IMR-90 (cell line): Measurements from ENCODE around the gene CELSR2. TPM values are rescaled to one million over a fixed set of nuclear protein-coding genes. Genes with fewer than 3 reads are reported as not detected.

ENCODE experiments used
- ATAC-seq: fragments of 200-7000 bp; cut with Tn5 transposase; 2 replicates; pipeline ENCODE4 v1.9.1; 2020; ENCODE audit warnings: low read depth, mild to moderate bottlenecking, moderate library complexity
- BruUV-seq: library from RNA; stranded (reverse); fragments of 400-500 nt; replicated peaks from 2 replicates; lab custom pipeline; 2021; lab: Mats Ljungman, UMichigan
- CTCF ChIA-PET: fragments of 300-600 bp; formaldehyde crosslinking; extraction: SDS; loops from one replicate; lab custom pipeline; 2021; ENCODE audit warnings: antibody characterized with exemption; lab: Yijun Ruan, JAX
- POLR2A ChIA-PET: fragments of 300-600 bp; sonication (Branson Sonifier 250); formaldehyde crosslinking; loops from one replicate; lab custom pipeline; 2022; ENCODE audit warnings: antibody characterized with exemption; ENCODE audit not compliant: unreplicated experiment; lab: Charles Lee
- DNase-seq: peaks from one replicate; pipeline ENCODE4 v3.0.0; 2013
- H2AFZ ChIP-seq: replicated peaks from 2 replicates; pipeline ENCODE3; 2013; ENCODE audit warnings: low read length, mild to moderate bottlenecking; ENCODE audit not compliant: poor library complexity
- H2AK5ac ChIP-seq: 2 replicates; pipeline ENCODE4 v1.6.1; 2013; ENCODE audit warnings: low read depth, low read length, inconsistent platforms
- H2AK9ac ChIP-seq: replicated peaks from 2 replicates; pipeline ENCODE3; 2013; ENCODE audit warnings: mild to moderate bottlenecking, low read depth, low read length, moderate library complexity; ENCODE audit not compliant: poor library complexity
- H2BK120ac ChIP-seq: 2 replicates; pipeline ENCODE4 v1.6.1; 2013; ENCODE audit warnings: low read depth, low read length, inconsistent platforms
- H2BK15ac ChIP-seq: 3 replicates; pipeline ENCODE4 v1.6.1; 2013; ENCODE audit warnings: low read depth, low read length, inconsistent platforms
- H2BK20ac ChIP-seq: 2 replicates; pipeline ENCODE4 v1.6.1; 2013; ENCODE audit warnings: low read depth, mild to moderate bottlenecking, inconsistent platforms, low read length, moderate library complexity
- H2BK5ac ChIP-seq: 2 replicates; pipeline ENCODE4 v1.6.1; 2013; ENCODE audit warnings: mild to moderate bottlenecking, low read depth, low read length, inconsistent platforms; ENCODE audit not compliant: poor library complexity, severe bottlenecking
- H3K14ac ChIP-seq: replicated peaks from 2 replicates; pipeline ENCODE4 v1.6.1; 2013; ENCODE audit warnings: low read depth, low read length, inconsistent platforms
- H3K18ac ChIP-seq: 2 replicates; pipeline ENCODE4 v1.6.1; 2013; ENCODE audit warnings: low read depth, low read length, control low read depth
- H3K23ac ChIP-seq: 2 replicates; pipeline ENCODE4 v1.6.1; 2013; ENCODE audit warnings: low read depth, low read length, inconsistent platforms
- H3K27ac ChIP-seq: 2 replicates; pipeline ENCODE4 v1.5.1; 2013; ENCODE audit warnings: mild to moderate bottlenecking, control low read depth, low read length; ENCODE audit not compliant: insufficient read depth
- H3K27me3 ChIP-seq: 2 replicates; pipeline ENCODE4 v1.6.1; 2013; ENCODE audit warnings: low read length; ENCODE audit not compliant: control insufficient read depth, insufficient read depth
- H3K36me3 ChIP-seq: 2 replicates; pipeline ENCODE4 v1.6.1; 2013; ENCODE audit warnings: low read length, mixed read lengths; ENCODE audit not compliant: control insufficient read depth, insufficient read depth
- H3K4ac ChIP-seq: 2 replicates; pipeline ENCODE4 v1.6.1; 2013; ENCODE audit warnings: low read depth, low read length, inconsistent platforms
- H3K4me1 ChIP-seq: 2 replicates; pipeline ENCODE4 v1.6.1; 2013; ENCODE audit warnings: low read length, mixed read lengths; ENCODE audit not compliant: control insufficient read depth, insufficient read depth
- H3K4me2 ChIP-seq: 2 replicates; pipeline ENCODE4 v1.6.1; 2013; ENCODE audit warnings: low read depth, mild to moderate bottlenecking, control low read depth, low read length, moderate library complexity
- H3K4me3 ChIP-seq: 2 replicates; pipeline ENCODE4 v1.5.1; 2013; ENCODE audit warnings: low read depth, mild to moderate bottlenecking, control low read depth, low read length, moderate library complexity; ENCODE audit not compliant: insufficient read depth
- H3K56ac ChIP-seq: 2 replicates; pipeline ENCODE4 v1.6.1; 2013; ENCODE audit warnings: low read length, inconsistent platforms; ENCODE audit not compliant: insufficient read depth; ENCODE audit errors: extremely low read depth
- H3K79me1 ChIP-seq, 2 experiments: 2 replicates each; pipeline ENCODE4 v1.6.1; 2013; ENCODE audit warnings: low read length in 2 of 2, inconsistent platforms in 1 of 2, low read depth in 1 of 2
- H3K9ac ChIP-seq: 2 replicates; pipeline ENCODE4 v1.6.1; 2013; ENCODE audit warnings: low read depth, low read length, control low read depth
- H3K9me1 ChIP-seq: 2 replicates; pipeline ENCODE4 v1.6.1; 2013; ENCODE audit warnings: low read length, inconsistent platforms; ENCODE audit not compliant: insufficient read depth
- H3K9me3 ChIP-seq: 2 replicates; pipeline ENCODE4 v1.6.1; 2013; ENCODE audit warnings: low read length; ENCODE audit not compliant: control insufficient read depth, insufficient read depth
- H4K20me1 ChIP-seq: 2 replicates; pipeline ENCODE4 v1.6.1; 2013; ENCODE audit warnings: low read length, inconsistent platforms; ENCODE audit not compliant: insufficient read depth
- H4K5ac ChIP-seq: 2 replicates; pipeline ENCODE4 v1.6.1; 2013; ENCODE audit warnings: mild to moderate bottlenecking, low read depth, low read length, control low read depth
- H4K8ac ChIP-seq, 2 experiments: 2 replicates each; pipeline ENCODE4 v1.6.1; 2013; ENCODE audit warnings: low read depth in 2 of 2, low read length in 2 of 2, control low read depth in 1 of 2, inconsistent platforms in 1 of 2
- H4K91ac ChIP-seq: 2 replicates; pipeline ENCODE4 v1.6.1; 2013; ENCODE audit warnings: low read depth, low read length, inconsistent platforms; ENCODE audit not compliant: insufficient read depth
- CHD1 ChIP-seq: IDR thresholded peaks from 2 replicates; pipeline ENCODE4 v1.6.1; 2012; ENCODE audit warnings: low read depth, low read length, improper control_type of control experiment
- CTCF ChIP-seq: conservative IDR thresholded peaks from 2 replicates; pipeline ENCODE4 v1.5.1; 2012; ENCODE audit warnings: mild to moderate bottlenecking, low read depth, low read length, improper control_type of control experiment
- MAZ ChIP-seq: IDR thresholded peaks from 2 replicates; pipeline ENCODE4 v1.6.1; 2012; ENCODE audit warnings: low read depth, mild to moderate bottlenecking, low read length, improper control_type of control experiment, moderate library complexity, borderline replicate concordance
- MXI1 ChIP-seq: IDR thresholded peaks from 2 replicates; pipeline ENCODE4 v1.6.1; 2012; ENCODE audit warnings: low read depth, mild to moderate bottlenecking, low read length, moderate library complexity, borderline replicate concordance
- POLR2A ChIP-seq: IDR thresholded peaks from 2 replicates; pipeline ENCODE4 v1.6.1; 2012; ENCODE audit warnings: mild to moderate bottlenecking, low read depth, low read length
- RFX5 ChIP-seq: IDR thresholded peaks from 2 replicates; pipeline ENCODE4 v1.8.0; 2012; ENCODE audit warnings: low read depth, mild to moderate bottlenecking, low read length, moderate library complexity
- SMC3 ChIP-seq: fragments of 150-350 bp; IDR thresholded peaks from 2 replicates; pipeline ENCODE4 v1.6.1; 2016; ENCODE audit warnings: low read depth, mild to moderate bottlenecking, antibody characterized with exemption, low read length, moderate library complexity
- WGBS, 2 experiments: methylation state at CpG; one replicate each; pipeline versions ENCODE4 v1.1.5 to v1.1.7; 2013; ENCODE audit warnings: missing lambda C conversion rate in 2 of 2; ENCODE audit not compliant: insufficient read length in 1 of 2; ENCODE audit errors: extremely low coverage in 2 of 2; 5-methylcytosine and 5-hydroxymethylcytosine counted together
- dilution Hi-C: fragments of 300-500 bp; cut with HindIII; formaldehyde crosslinking; loops from one replicate; pipeline ENCODE4 v1.14.3; 2018; ENCODE audit warnings: low sequenced_read_pairs; ENCODE audit not compliant: unreplicated experiment
- in situ Hi-C: fragments of 300-500 bp; cut with MboI; formaldehyde crosslinking; loops from 3 replicates; pipeline ENCODE4 v1.14.3; 2019; ENCODE audit warnings: low sequenced_read_pairs, inconsistent platforms, mixed read lengths
- intact Hi-C: fragments of 100-400 bp; cut with micrococcal nuclease; formaldehyde crosslinking; loops from 2 replicates; pipeline ENCODE4 v1.10.0; 2022
- polyA plus RNA-seq, 3 experiments: library from polyadenylated mRNA; depleted of rRNA; stranded (reverse); fragments of >200 nt; gene quantifications; 2 replicates each; pipeline ENCODE4 v1.2.3, GENCODE V29; 2012; ENCODE audit warnings: low replicate concordance in 1 of 3
- total RNA-seq: library from RNA; depleted of rRNA; stranded (reverse); fragments of >200 nt; gene quantifications from 2 replicates; pipeline ENCODE4 v1.2.3, GENCODE V29; 2012

The CELSR2 gene
- total and polyA plus RNA-seq, 2 of the 4 experiments (the other 2 are of a cell fraction) = 1.3 to 5.3 TPM

GRCh38 chr1:109319114-109319513 lies 69.8 kb downstream of the CELSR2 start:
- Histone ChIP-seq H2BK15ac (no peak overlapping the region), H3K18ac (no peak overlapping the region), H3K4me3 (no peak overlapping the region), H2AFZ (no peak overlapping the region), H2AK9ac (peak overlapping the region; percentile 70), H3K27ac (no peak overlapping the region), H4K5ac (no peak overlapping the region), H3K23ac (no peak overlapping the region), H2BK120ac (no peak overlapping the region), H3K27me3 (no peaks in the 10 kb centered on the region), H3K4ac (no peak overlapping the region), H3K4me2 (no peak overlapping the region), H3K36me3 (peaks cover 47% of the 10 kb centered on the region), H3K9me3 (no peaks in the 10 kb centered on the region), H3K4me1 (peaks cover 3% of the 10 kb centered on the region), H3K56ac (no peak overlapping the region), H3K9me1 (peaks cover 13% of the 10 kb centered on the region), H3K79me1 (no peaks in the 10 kb centered on the region), H4K8ac (no peak overlapping the region), H3K9ac (no peak overlapping the region), H2AK5ac (no peak overlapping the region), H4K20me1 (no peaks in the 10 kb centered on the region; the same call in 1 of the 2 replicates), H2BK5ac (no peak overlapping the region), H3K14ac (no peak overlapping the region), H2BK20ac (no peak overlapping the region), H4K91ac (no peak overlapping the region)
- intact Hi-C loops (no loop called here), in situ Hi-C loops (no loop called here), dilution Hi-C loops (no loop called here)
- no TSS peak for BruUV-seq
- POLR2A ChIA-PET = no interaction called here
- WGBS, 2 experiments = 100% methylated on average over 1 of the region's 3 CpGs; no CpG with 5 or more reads in 1 of the 2 experiments
- no peak for TF ChIP-seq SMC3
- no peak for TF ChIP-seq CHD1
- TF ChIP-seq CTCF = no peak
- no peak for TF ChIP-seq MXI1
- TF ChIP-seq RFX5 = no peak
- TF ChIP-seq POLR2A = no peak
- TF ChIP-seq MAZ = no peak
- ATAC-seq = no peak
- no peak for DNase-seq
- CTCF ChIA-PET = no interaction called here
